Measurements from ENCODE around the gene HS3ST2. TPM values are rescaled to one million over a fixed set of nuclear protein-coding genes. Genes with fewer than 3 reads are reported as not detected.

The HS3ST2 gene
- total RNA-seq, 2 donors from 2014 or later: 0.77 to 2.8 TPM

DNA sequence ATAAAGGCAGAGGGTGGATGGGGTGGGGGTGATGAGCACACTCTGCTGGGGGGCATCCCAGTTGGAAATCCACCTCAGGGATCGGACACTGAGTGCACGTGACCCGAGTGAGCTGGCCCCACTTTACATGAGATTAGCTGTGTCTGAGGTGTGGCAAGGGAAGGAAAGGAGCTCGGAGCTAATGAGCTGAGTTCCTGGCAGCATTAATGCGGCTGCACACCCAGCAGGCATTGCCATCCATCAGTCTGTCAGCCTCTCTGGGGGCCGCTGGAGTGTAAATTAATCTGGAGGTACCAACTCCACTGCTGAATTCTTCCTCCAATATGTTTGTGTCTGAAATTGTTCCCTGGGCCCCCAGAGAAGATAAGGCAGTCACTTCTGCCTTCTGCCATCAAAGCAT lies 65.5 kb downstream of the HS3ST2 start:
- Histone ChIP-seq H3K4me1 (replicated peaks) (no peaks in the 10 kb centered on the region), H3K4me3 (no peak overlapping the region), H3K27me3 (replicated peaks; ENCODE audit: insufficient read depth) (no peaks in the 10 kb centered on the region), H3K27ac (no peak overlapping the region), H3K9me3 (no peaks in the 10 kb centered on the region), H3K36me3 (no peaks in the 10 kb centered on the region)
- DNase-seq (ENCODE audit: low spot score): no peak
- intact Hi-C loops (cut with DNase I): no loop called here
- 77% methylated on average over 6 of the region's 6 CpGs for WGBS
- TF ChIP-seq POLR2A (IDR thresholded peaks at IDR 0.05) (no peak), POLR2AphosphoS5 (IDR thresholded peaks at IDR 0.05) (no peak)
- TF ChIP-seq, protein P1, sequence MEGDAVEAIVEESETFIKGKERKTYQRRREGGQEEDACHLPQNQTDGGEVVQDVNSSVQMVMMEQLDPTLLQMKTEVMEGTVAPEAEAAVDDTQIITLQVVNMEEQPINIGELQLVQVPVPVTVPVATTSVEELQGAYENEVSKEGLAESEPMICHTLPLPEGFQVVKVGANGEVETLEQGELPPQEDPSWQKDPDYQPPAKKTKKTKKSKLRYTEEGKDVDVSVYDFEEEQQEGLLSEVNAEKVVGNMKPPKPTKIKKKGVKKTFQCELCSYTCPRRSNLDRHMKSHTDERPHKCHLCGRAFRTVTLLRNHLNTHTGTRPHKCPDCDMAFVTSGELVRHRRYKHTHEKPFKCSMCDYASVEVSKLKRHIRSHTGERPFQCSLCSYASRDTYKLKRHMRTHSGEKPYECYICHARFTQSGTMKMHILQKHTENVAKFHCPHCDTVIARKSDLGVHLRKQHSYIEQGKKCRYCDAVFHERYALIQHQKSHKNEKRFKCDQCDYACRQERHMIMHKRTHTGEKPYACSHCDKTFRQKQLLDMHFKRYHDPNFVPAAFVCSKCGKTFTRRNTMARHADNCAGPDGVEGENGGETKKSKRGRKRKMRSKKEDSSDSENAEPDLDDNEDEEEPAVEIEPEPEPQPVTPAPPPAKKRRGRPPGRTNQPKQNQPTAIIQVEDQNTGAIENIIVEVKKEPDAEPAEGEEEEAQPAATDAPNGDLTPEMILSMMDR (IDR thresholded peaks at IDR 0.05): no peak

DNA sequence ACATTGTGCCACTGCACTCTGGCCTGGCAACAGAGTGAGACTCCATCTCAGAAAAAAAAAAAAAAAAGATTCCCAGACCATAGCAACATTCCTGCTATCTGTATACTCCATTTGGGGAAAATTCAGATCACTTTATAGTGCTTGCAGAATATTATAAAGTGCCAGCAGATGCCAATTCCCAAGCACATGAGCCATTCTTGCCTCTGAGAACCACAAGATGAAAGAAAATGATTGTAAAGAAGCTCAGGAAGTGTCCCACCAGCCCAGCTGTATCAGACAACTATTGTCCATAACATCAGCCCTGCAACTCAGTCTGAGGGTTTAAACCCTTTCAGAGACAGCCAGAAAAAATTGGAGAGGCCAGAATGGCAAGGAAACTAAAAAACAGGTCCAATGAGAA lies 69.0 kb downstream of the HS3ST2 start:
- Histone ChIP-seq H3K4me3 (no peak overlapping the region), H3K27me3 (replicated peaks; ENCODE audit: insufficient read depth) (no peaks in the 10 kb centered on the region), H3K36me3 (no peaks in the 10 kb centered on the region), H3K9me3 (no peaks in the 10 kb centered on the region), H3K4me1 (replicated peaks) (no peaks in the 10 kb centered on the region), H3K27ac (no peak overlapping the region)
- intact Hi-C loops (cut with DNase I): no loop called here
- DNase-seq (ENCODE audit: low spot score): no peak
- no peak for TF ChIP-seq POLR2A (IDR thresholded peaks at IDR 0.05)
- TF ChIP-seq, protein P1 (IDR thresholded peaks at IDR 0.05): no peak
- TF ChIP-seq POLR2AphosphoS5 (IDR thresholded peaks at IDR 0.05): no peak

DNA sequence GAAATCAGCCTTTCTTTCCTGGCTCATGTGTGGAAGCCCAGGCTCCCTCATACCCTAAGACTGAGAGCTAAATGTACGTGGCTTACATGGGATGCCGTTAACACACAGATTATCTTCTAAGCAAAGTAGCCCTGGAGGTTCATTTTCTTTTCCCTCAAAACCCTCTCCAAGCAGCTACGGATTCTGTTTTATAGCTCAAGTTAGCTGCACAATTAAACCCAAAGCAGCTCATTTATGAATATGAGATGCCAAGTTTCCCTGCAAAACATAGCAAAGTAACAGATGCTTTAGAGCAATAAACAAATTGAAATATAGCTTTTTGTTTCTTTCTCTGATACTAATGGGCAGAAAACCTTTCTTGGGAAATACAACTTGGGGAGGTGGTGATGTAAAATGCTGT lies 72.0 kb downstream of the HS3ST2 start:
- 76% methylated on average over 3 of the region's 3 CpGs for WGBS
- no peak for DNase-seq (ENCODE audit: low spot score)
- Histone ChIP-seq H3K9me3 (no peaks in the 10 kb centered on the region), H3K27ac (no peak overlapping the region), H3K27me3 (replicated peaks; ENCODE audit: insufficient read depth) (no peaks in the 10 kb centered on the region), H3K4me1 (replicated peaks) (no peaks in the 10 kb centered on the region), H3K36me3 (no peaks in the 10 kb centered on the region), H3K4me3 (no peak overlapping the region)
- TF ChIP-seq POLR2A (IDR thresholded peaks at IDR 0.05) (no peak), POLR2AphosphoS5 (IDR thresholded peaks at IDR 0.05) (no peak)
- TF ChIP-seq, protein P1 (IDR thresholded peaks at IDR 0.05): no peak
- intact Hi-C loops (cut with DNase I): no loop called here

DNA sequence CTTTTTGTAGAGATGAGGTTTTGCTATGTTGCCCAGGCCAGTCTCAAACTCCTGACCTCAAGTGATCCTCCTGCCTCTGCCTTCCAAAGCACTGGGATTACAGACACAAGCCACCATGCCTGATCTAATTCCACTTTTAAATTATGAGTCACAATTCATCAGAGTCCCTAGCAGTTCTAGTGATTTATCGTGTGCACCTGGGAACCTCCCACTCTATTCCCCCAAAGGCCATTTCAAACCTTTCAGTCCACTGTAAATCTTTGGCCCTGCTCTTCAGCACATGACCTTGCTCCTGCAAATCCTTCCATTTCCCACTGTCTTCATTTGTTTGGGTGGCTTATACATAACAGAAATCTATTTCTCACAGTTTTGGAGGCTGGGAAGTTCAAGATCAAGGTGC lies 73.0 kb downstream of the HS3ST2 start:
- WGBS: 88% methylated on average over 1 of the region's 1 CpG
- intact Hi-C loops (cut with DNase I): no loop called here

DNA sequence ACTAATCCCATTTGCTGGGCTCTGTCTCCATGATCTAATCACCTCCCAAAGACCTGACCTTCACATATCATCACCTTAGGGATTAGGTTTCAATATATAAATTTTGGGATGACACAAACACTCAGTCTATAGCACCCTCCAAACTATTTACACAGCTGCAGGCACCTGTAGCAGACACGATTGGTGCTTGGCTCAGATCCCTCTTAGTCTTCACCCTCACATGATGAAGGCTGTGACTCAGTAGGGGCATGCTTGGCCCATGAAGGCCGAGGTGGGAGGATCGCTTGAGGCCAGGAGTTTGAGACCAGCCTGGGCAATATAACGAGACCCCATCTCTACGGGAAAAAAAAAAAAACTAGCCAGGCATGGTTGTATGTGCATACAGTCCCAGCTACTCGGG lies 73.5 kb downstream of the HS3ST2 start:
- TF ChIP-seq POLR2A (IDR thresholded peaks at IDR 0.05) (no peak), POLR2AphosphoS5 (IDR thresholded peaks at IDR 0.05) (no peak)
- TF ChIP-seq, protein P1 (IDR thresholded peaks at IDR 0.05): no peak
- no peaks in the 10 kb centered on the region for H3K27me3 ChIP-seq (replicated peaks; ENCODE audit: insufficient read depth)
- no peak overlapping the region for H3K4me3 ChIP-seq
- no peaks in the 10 kb centered on the region for H3K36me3 ChIP-seq
- intact Hi-C loops (cut with DNase I): no loop called here
- 75% methylated on average over 6 of the region's 6 CpGs for WGBS
- H3K9me3 ChIP-seq: no peaks in the 10 kb centered on the region
- H3K27ac ChIP-seq: no peak overlapping the region
- DNase-seq (ENCODE audit: low spot score): no peak
- H3K4me1 ChIP-seq (replicated peaks): no peaks in the 10 kb centered on the region

More for the DNA sequence above, 73.0 kb downstream of the HS3ST2 start:
- no peak for DNase-seq (ENCODE audit: low spot score)
- Histone ChIP-seq H3K27ac (no peak overlapping the region), H3K27me3 (replicated peaks; ENCODE audit: insufficient read depth) (no peaks in the 10 kb centered on the region), H3K36me3 (no peaks in the 10 kb centered on the region), H3K4me3 (no peak overlapping the region), H3K4me1 (replicated peaks) (no peaks in the 10 kb centered on the region), H3K9me3 (no peaks in the 10 kb centered on the region)
- TF ChIP-seq POLR2A (IDR thresholded peaks at IDR 0.05): no peak
- no peak for TF ChIP-seq POLR2AphosphoS5 (IDR thresholded peaks at IDR 0.05)
- TF ChIP-seq, protein P1 (IDR thresholded peaks at IDR 0.05): no peak
